ENCODE results near the gene SORBS1.

The SORBS1 gene

GRCh38 chr10:95456516-95456915 lies 104.7 kb downstream of the SORBS1 start:
- no peak for DNase-seq

GRCh38 chr10:95454940-95455339 lies 106.2 kb downstream of the SORBS1 start:
- DNase-seq: no peak

GRCh38 chr10:95454356-95454755 lies 106.8 kb downstream of the SORBS1 start:
- DNase-seq: no peak

- DNase-seq: no peak
Measured at GRCh38 chr10:95451568-95452524, 109.3 kb downstream of the SORBS1 start.

GRCh38 chr10:95451150-95451549 lies 110.0 kb downstream of the SORBS1 start:
- no peak for DNase-seq

- no peak for DNase-seq
Measured at GRCh38 chr10:95450188-95450587, 111.0 kb downstream of the SORBS1 start.

DNA sequence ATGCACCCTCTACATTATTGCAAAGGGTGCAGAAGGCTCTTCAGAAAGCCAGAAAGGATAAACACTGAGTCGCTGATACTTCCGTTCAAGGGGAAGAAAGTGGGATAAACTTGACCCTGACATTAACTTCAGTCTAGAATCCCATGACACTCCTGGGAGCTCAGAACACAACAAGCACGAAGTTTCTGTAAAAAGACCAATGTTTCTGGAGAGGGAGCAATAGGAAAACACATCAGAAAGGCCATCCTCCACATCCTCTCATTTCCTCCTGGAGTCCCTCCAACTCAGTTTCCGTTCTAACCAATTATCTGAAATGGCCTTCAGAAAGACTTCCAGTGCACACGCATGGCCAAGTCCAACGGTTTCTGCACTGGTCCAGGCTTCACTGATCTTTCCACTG lies 113.5 kb downstream of the SORBS1 start:
- DNase-seq: peak; percentile 17

DNA sequence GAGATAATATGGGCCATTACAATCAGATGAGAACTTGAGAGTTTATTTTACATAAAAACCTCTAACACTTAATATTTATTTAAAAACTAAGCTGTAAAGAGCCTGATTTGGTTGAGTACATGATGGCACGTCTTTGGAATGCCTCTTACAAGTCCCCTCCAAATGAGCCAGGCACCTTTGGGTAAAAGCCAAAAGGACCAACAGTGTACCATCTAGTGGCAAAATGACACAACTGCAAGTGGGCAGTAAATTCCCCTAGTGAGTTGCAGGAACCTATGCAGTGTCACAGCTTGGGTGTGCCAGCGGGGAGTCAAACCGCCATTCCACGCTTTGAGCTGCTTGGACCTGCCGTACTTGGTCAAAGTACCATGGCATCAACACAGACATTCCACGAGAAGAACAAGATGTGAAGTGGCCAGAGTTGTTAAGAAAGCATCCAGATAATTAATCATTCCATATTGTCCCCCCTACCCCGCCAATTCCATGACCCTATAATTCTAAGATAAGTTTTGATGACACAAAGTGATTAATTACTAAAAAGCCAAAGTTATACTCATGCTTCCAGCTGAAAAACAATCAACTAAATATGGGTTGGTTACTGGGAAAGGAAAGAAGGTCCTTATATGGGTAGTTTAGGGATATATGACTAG lies 115.2 kb downstream of the SORBS1 start:
- peak; percentile 36 for DNase-seq

DNA sequence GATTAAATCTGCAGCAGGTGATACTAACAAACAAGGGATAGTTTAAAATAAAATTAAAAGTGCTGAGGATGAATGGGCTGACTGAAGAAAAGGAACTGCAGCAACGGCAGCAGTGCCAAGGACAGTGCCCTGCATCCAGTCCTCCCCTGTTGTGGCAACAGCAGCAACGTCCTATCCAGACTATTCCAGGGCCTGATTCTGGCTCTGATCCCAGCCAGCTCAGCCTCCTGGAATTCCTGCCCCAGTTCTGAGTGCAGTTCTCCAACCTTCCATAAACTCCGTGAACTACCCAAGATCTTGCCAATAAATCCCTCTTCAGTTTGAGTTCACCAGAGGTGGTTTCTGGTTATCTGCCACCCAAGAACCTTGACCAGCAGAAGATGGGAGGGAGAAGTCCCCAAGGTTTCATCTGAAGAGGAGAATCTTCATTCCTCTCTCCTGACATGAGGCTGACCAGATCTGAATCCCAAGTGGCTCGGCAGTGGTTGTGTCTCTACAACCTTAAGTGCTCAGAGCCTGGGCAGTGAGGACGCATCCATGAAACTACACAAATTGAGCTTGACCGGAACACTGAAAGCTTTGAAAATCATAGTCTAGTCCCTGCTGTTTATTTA lies 115.8 kb downstream of the SORBS1 start:
- DNase-seq: no peak

DNA sequence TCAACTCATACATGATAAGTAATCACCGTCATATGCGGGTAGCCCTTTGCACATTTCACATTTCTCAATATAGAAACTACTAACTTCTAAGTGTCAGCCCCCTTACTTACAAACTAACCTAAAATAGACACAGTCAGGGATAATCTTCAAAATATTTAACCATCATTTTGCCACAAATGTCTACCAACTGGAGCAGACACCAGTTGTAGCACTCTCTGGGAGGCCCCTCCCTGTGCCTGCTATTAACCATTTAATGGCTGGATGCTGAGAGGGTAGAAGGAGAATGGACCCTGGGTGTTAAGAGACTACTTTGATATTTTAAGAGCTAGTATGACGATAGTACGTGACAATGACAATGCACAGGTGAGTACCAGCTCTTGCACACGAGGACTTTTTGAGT lies 116.4 kb downstream of the SORBS1 start:
- no peak for DNase-seq

DNA sequence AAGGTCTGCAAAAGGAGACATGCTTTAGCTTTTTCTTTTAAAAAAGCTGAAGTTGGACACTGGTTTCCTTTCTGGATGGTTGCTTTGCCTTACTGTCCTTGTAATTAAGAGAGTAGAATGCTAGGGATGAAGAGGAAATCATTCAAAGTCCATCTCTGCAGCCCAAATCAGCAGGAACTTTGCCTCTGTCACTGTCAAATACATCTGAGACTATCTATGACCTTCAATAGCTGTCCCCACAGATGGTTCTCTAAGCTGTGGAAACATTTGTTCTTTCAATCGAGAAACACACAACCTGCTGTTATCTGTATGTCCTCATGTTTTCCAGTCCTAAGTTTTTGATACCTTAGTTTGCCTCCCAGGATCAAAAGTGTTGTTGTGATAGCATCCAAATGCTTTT lies 117.5 kb downstream of the SORBS1 start:
- no peak for DNase-seq

GRCh38 chr10:95442341-95442740 lies 118.8 kb downstream of the SORBS1 start:
- DNase-seq: no peak

DNA sequence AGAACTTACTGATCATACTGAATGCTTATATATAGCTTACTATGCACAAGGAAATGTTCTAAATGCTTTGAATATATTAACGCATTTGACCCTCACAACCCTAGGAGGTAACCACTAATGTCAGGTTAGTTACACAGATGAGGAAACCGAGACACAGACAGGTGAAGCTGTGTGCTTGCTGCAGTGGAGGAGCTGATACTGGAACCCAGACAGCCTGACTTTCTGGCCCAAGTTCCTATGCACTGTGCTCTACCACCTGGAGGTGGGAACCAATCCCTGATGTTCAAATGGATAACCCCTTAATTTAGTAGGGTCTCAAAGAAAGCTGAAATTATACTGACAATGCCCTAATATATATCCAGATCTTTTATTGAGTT lies 119.6 kb downstream of the SORBS1 start:
- DNase-seq: no peak

- DNase-seq: peak; percentile 2
Measured at GRCh38 chr10:95440756-95441546, 120.2 kb downstream of the SORBS1 start.

- no peak for DNase-seq
Measured at GRCh38 chr10:95440038-95440725, 121.0 kb downstream of the SORBS1 start.

DNA sequence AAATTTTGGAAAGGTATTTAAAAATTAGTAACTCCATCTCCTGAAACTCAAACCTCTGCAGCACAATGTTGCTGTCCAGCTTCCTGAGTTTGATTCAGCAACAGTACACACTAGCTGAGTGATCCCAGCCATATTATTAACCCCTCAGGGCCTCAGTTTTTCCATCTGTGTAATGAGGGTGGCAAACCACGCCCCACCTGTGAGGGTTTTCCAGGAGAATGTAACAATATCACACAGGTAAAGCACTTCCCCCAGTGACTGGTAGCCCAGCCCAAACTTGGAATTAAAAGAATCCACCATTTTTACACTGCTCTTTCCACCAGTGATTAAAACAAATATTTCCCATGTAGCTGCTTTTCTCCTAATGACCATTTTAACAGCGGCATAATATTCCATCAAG lies 122.4 kb downstream of the SORBS1 start:
- no peak for DNase-seq

- no peak for DNase-seq
Measured at GRCh38 chr10:95437669-95438068, 123.5 kb downstream of the SORBS1 start.

- no peak for DNase-seq
Measured at GRCh38 chr10:95435548-95436279, 125.5 kb downstream of the SORBS1 start.

DNA sequence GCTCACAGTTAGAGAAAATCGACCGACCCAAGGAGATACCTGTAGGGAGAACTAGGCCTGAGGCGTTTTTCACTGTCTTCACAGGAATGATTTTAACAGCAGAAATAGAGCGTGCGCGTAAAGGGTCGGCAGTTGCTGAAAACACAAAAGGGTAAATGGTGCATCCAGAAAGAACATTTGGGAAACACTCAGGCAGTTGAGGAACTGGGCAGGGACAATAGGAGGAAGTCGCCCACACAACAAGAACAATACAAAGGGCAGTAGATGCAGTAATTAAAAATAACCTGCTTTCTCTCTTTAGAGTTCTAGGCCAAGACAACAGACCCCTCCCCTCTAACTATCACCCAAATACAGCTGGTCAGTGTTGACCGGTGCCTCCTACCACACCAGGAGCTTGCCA lies 126.6 kb downstream of the SORBS1 start:
- no peak for DNase-seq

DNA sequence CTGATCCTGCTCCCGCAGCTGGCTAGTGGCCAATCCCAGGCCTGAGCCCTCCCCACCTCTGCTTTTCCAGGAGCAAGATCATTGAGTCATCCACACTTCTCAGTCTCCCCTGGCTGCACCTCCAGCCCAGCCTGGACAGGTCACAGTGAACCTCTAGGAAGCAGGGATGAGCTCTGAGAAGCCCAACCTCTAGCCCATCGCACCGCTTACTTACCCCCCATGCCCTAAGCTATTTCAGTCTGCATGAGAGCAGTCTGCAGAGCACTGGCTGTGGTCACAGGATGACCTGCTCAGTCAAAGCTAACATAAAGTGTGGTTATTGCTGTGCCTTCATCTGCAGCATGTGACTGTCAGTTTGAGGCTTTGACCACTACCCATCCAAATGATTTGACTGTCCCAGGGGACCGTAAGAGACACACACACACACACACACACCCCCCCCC lies 129.2 kb downstream of the SORBS1 start:
- DNase-seq: no peak

GRCh38 chr10:95430231-95430951 lies 130.8 kb downstream of the SORBS1 start:
- DNase-seq: peak; percentile 30
